HepG2 (cell line): Measurements from ENCODE around the gene CCDC88C. TPM values are rescaled to one million over a fixed set of nuclear protein-coding genes. Genes with fewer than 3 reads are reported as not detected.
A peak's percentile ranks its signal among the peaks of the same experiment; 100 is the strongest.

ENCODE experiments used
- ATAC-seq: fragments of 200-7000 bp; cut with Tn5 transposase; 3 replicates; pipeline ENCODE4 v1.9.1; 2020; ENCODE audit warnings: mild to moderate bottlenecking, moderate library complexity
- BruUV-seq: library from RNA; stranded (reverse); fragments of 400-500 nt; replicated peaks from 2 replicates; lab custom pipeline; 2021; lab: Mats Ljungman, UMichigan
- CTCF ChIA-PET: fragments of 300-600 bp; formaldehyde crosslinking; extraction: SDS; loops from one replicate; lab custom pipeline; 2021; ENCODE audit warnings: low total read pairs, inconsistent platforms, low intra/inter-chr PET ratio; lab: Yijun Ruan, JAX
- POLR2A ChIA-PET: fragments of 350-600 bp; sonication (Branson Sonifier 250); formaldehyde crosslinking; loops from one replicate; lab custom pipeline; 2020; ENCODE audit warnings: antibody characterized with exemption, inconsistent platforms; lab: Yijun Ruan, JAX
- DNase-seq: peaks from one replicate; pipeline ENCODE4 v3.0.0-alpha.2; 2015; ENCODE audit warnings: low spot score
- FAIRE-seq: peaks from 3 replicates; lab custom pipeline; 2011; peaks lifted over from hg19 to GRCh38; lab: Jason Lieb, UNC
- H2AFZ ChIP-seq: one replicate; pipeline ENCODE4 v1.6.1; 2011; ENCODE audit warnings: low read length, inconsistent platforms
- H3K27ac ChIP-seq: fragments of 300-600 bp; 3 replicates; pipeline ENCODE4 v1.8.0; 2011; ENCODE audit warnings: mixed run types, mild to moderate bottlenecking, mixed read lengths, low read length, inconsistent platforms; ENCODE audit not compliant: insufficient read depth; ENCODE audit errors: extremely low read length
- H3K27me3 ChIP-seq, 2 experiments: fragments of 200-600 bp in 1 of 2; 2 replicates in 1 of 2; 3 replicates in 1 of 2; pipeline versions ENCODE4 v1.6.0 to v1.8.0; 2011; ENCODE audit warnings: low read length in 2 of 2, mild to moderate bottlenecking in 2 of 2, moderate library complexity in 2 of 2, inconsistent platforms in 1 of 2; ENCODE audit not compliant: insufficient read depth in 2 of 2, control insufficient read depth in 1 of 2
- H3K36me3 ChIP-seq, 2 experiments: fragments of 200-600 bp in 1 of 2; replicated peaks in 1 of 2; 2 replicates in 1 of 2; 3 replicates in 1 of 2; pipeline versions ENCODE4 v1.5.1 to v1.8.0; 2011; ENCODE audit warnings: low read length in 2 of 2, inconsistent platforms in 1 of 2; ENCODE audit not compliant: insufficient read depth in 2 of 2, control insufficient read depth in 1 of 2
- H3K4me1 ChIP-seq: 2 replicates; pipeline ENCODE4 v1.5.1; 2012; ENCODE audit warnings: low read length, inconsistent platforms; ENCODE audit not compliant: insufficient read depth
- H3K4me2 ChIP-seq: 2 replicates; pipeline ENCODE4 v1.6.0; 2011; ENCODE audit warnings: low read depth, low read length, inconsistent platforms
- H3K4me3 ChIP-seq, 3 experiments: fragments of 200-600 bp in 1 of 3; sonication (generic), shearing (Covaris generic) in 1 of 3; replicated peaks in 1 of 3; 2 replicates each; pipeline ENCODE4 v1.5.1; 2011 to 2016; ENCODE audit warnings: low read length in 3 of 3, inconsistent platforms in 2 of 3, low read depth in 2 of 3, mild to moderate bottlenecking in 2 of 3, control low read depth in 1 of 3, mixed read lengths in 1 of 3; ENCODE audit not compliant: insufficient read depth in 1 of 3
- H3K79me2 ChIP-seq: one replicate; pipeline ENCODE4 v1.6.1; 2011; ENCODE audit warnings: low read length, inconsistent platforms; ENCODE audit not compliant: insufficient read depth
- H3K9ac ChIP-seq: 2 replicates; pipeline ENCODE4 v1.6.0; 2011; ENCODE audit warnings: mild to moderate bottlenecking, low read depth, low read length, inconsistent platforms; ENCODE audit not compliant: insufficient read depth
- H3K9me3 ChIP-seq: 2 replicates; pipeline ENCODE4 v1.5.1; 2012; ENCODE audit warnings: mild to moderate bottlenecking, low read length
- H4K20me1 ChIP-seq: 2 replicates; pipeline ENCODE4 v1.6.0; 2011; ENCODE audit warnings: inconsistent platforms, mild to moderate bottlenecking, low read length, moderate library complexity; ENCODE audit not compliant: insufficient read depth
- ARNTL ChIP-seq: sonication (generic); formaldehyde crosslinking; IDR thresholded peaks from 2 replicates; pipeline ENCODE4 v1.4.0; 2020; ENCODE audit warnings: mild to moderate bottlenecking, missing genetic modification reagents
- ASH2L ChIP-seq: fragments of 300-600, 200-600 bp; sonication (generic); IDR thresholded peaks from 2 replicates; pipeline ENCODE4 v1.7.0; 2017; ENCODE audit warnings: low read depth, mild to moderate bottlenecking, moderate library complexity, mixed read lengths, low read length; ENCODE audit not compliant: insufficient read length
- MEIS2 ChIP-seq: sonication (generic); formaldehyde crosslinking; IDR thresholded peaks from 2 replicates; pipeline ENCODE4 v1.9.0; 2021; ENCODE audit warnings: mild to moderate bottlenecking, missing genetic modification reagents
- NFKB2 ChIP-seq: sonication (generic); formaldehyde crosslinking; IDR thresholded peaks from 2 replicates; pipeline ENCODE4 v1.4.0; 2020; ENCODE audit warnings: missing genetic modification reagents, borderline replicate concordance
- RFX1 ChIP-seq: fragments of 450-650 bp; IDR thresholded peaks from 2 replicates; pipeline ENCODE4 v1.6.1; 2017
- RFX3 ChIP-seq: IDR thresholded peaks from 2 replicates; pipeline ENCODE4 v1.6.1; 2016; ENCODE audit warnings: missing biosample characterization, missing genetic modification reagents
- RFXAP ChIP-seq: sonication (generic); formaldehyde crosslinking; IDR thresholded peaks from 2 replicates; pipeline ENCODE4 v1.4.0; 2020; ENCODE audit warnings: missing genetic modification reagents, borderline replicate concordance
- SP1 ChIP-seq, 2 experiments: fragments of 450-650 bp in 1 of 2; sonication (generic) in 1 of 2; formaldehyde crosslinking in 1 of 2; IDR thresholded peaks; 2 replicates each; pipeline versions ENCODE4 v1.4.0 to v1.6.1; 2016 to 2020; ENCODE audit warnings: missing genetic modification reagents in 1 of 2
- ZBTB1 ChIP-seq: sonication (generic); formaldehyde crosslinking; IDR thresholded peaks from 2 replicates; pipeline ENCODE4 v1.4.0; 2020; ENCODE audit warnings: missing genetic modification reagents, borderline replicate concordance
- ZNF263 ChIP-seq: sonication (generic); formaldehyde crosslinking; IDR thresholded peaks from 2 replicates; pipeline ENCODE4 v1.4.0; 2020; ENCODE audit warnings: missing genetic modification reagents
- ZNF362 ChIP-seq: sonication (generic); formaldehyde crosslinking; IDR thresholded peaks from 2 replicates; pipeline ENCODE4 v1.4.0; 2020; ENCODE audit warnings: missing genetic modification reagents, mild to moderate bottlenecking, borderline replicate concordance
- ZNF75D ChIP-seq: sonication (generic); formaldehyde crosslinking; IDR thresholded peaks from 2 replicates; pipeline ENCODE4 v1.8.1; 2023; ENCODE audit warnings: missing genetic modification reagents, mild to moderate bottlenecking, borderline replicate concordance
- WGBS: methylation state at CpG from one replicate; pipeline ENCODE4 v1.1.6; 2017; ENCODE audit warnings: low lambda C conversion rate; 5-methylcytosine and 5-hydroxymethylcytosine counted together
- in situ Hi-C: cut with HindIII; loops from 2 replicates; pipeline ENCODE4 v1.10.0; 2017; ENCODE audit warnings: low pct_unique_long_range_greater_than_20kb; ENCODE audit not compliant: extremely low pct_ligation_motif_present
- intact Hi-C: fragments of 100-400 bp; cut with micrococcal nuclease; formaldehyde crosslinking; loops from one replicate; pipeline ENCODE4 v1.10.0; 2022; ENCODE audit not compliant: unreplicated experiment
- polyA plus RNA-seq, 8 experiments: library from polyadenylated mRNA; depleted of rRNA in 3 of 8; stranded (reverse) in 7 of 8; unstranded in 1 of 8; fragments of >200 nt; fragmentation: Illumina TruSeq in 4 of 8; extraction: Trizol in 4 of 8; gene quantifications; 2 replicates each; pipeline versions ENCODE4 v1.2.1 to v1.2.3, GENCODE V29; 2011 to 2016; ENCODE audit warnings: low read depth in 4 of 8, missing spikeins in 1 of 8, mixed read lengths in 1 of 8; ENCODE audit not compliant: insufficient read depth in 1 of 8
- total RNA-seq, 5 experiments: library from RNA; depleted of rRNA; stranded (reverse); fragments of >200 nt; fragmentation: Illumina TruSeq; extraction: Trizol; gene quantifications; 2 replicates each; pipeline ENCODE4 v1.2.3, GENCODE V29; 2016; ENCODE audit warnings: low read depth in 1 of 5
- TF ChIP-seq, protein P1 (sequence below): IDR thresholded peaks from 2 replicates; pipeline ENCODE4 v1.6.1; 2012; ENCODE audit warnings: low read depth, low read length, improper control_type of control experiment
- TF ChIP-seq, protein P2 (sequence below): sonication (generic); formaldehyde crosslinking; IDR thresholded peaks from 2 replicates; pipeline ENCODE4 v1.8.1; 2023; ENCODE audit warnings: mild to moderate bottlenecking, missing genetic modification reagents

The CCDC88C gene
- total and polyA plus RNA-seq, 2 of the 13 experiments (the other 11 are each of a cell fraction or from before 2014, with no cell fraction given) = 3.6 to 11.7 TPM

DNA sequence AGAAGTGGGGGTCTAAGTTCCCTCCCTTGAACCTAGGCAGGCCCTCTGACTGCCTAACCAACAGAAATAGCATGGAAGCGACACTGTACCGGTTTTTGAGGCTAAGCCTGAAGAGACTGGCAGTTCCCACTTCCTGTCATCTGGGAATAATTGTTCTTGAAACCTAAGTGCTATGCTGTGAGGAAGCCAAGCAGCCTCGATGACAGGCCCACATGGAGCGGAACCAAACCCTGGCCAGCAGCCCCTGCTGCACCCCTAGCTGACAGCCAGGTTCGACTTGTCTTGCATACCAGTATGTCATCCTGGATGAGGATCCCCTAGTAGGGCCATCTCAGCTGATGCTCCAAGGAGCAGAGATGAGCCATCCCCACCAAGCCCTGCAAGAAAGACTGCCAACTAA lies 166.7 kb downstream of the CCDC88C start (continued):
- no peak for TF ChIP-seq ZBTB1 (CRISPR knock-in tag)

GRCh38 chr14:91249841-91250616 lies 167.6 kb downstream of the CCDC88C start:
- in situ Hi-C loops (no loop called here), intact Hi-C loops (no loop called here)
- Histone ChIP-seq H3K27ac (no peak overlapping the region), H4K20me1 (no peaks in the 10 kb centered on the region), H3K79me2 (no peaks in the 10 kb centered on the region), H3K27me3 (peaks cover 10 to 28% of the 10 kb centered on the region in 2 experiments; a peak in 4 of 5 replicates), H3K4me2 (no peak overlapping the region), H2AFZ (no peak overlapping the region), H3K36me3 (no peaks in the 10 kb centered on the region), H3K4me3 (no peak overlapping the region), H3K9me3 (no peaks in the 10 kb centered on the region), H3K9ac (no peak overlapping the region), H3K4me1 (peaks cover 20% of the 10 kb centered on the region)
- peak; percentile 69 for ATAC-seq
- ChIA-PET CTCF (no interaction called here), POLR2A (no interaction called here)
- BruUV-seq = no TSS peak
- DNase-seq = peak; percentile 41
- FAIRE-seq = no peak
- 37% methylated on average over 9 of the region's 10 CpGs for WGBS
- TF ChIP-seq RFX3 (CRISPR knock-in tag) (peak; percentile 73), ZNF362 (no peak), ARNTL (CRISPR knock-in tag) (no peak), RFXAP (CRISPR knock-in tag) (no peak), MEIS2 (CRISPR knock-in tag) (no peak), NFKB2 (CRISPR knock-in tag) (no peak), ZNF263 (0 out of 2 replicates have a peak, but pooled peaks have one; percentile 24), SP1 (IDR thresholded peaks at IDR 0.05) (no peak), SP1 (CRISPR knock-in tag; IDR thresholded peaks at IDR 0.05) (no peak), RFX1 (peak; percentile 75), ZNF75D (CRISPR knock-in tag) (no peak), ASH2L (no peak)
- TF ChIP-seq, protein P1, sequence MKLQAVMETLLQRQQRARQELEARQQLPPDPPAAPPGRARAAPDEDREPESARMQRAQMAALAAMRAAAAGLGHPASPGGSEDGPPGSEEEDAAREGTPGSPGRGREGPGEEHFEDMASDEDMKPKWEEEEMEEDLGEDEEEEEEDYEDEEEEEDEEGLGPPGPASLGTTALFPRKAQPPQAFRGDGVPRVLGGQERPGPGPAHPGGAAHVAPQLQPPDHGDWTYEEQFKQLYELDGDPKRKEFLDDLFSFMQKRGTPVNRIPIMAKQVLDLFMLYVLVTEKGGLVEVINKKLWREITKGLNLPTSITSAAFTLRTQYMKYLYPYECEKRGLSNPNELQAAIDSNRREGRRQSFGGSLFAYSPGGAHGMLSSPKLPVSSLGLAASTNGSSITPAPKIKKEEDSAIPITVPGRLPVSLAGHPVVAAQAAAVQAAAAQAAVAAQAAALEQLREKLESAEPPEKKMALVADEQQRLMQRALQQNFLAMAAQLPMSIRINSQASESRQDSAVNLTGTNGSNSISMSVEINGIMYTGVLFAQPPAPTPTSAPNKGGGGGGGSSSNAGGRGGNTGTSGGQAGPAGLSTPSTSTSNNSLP = 0 out of 2 replicates have a peak, but pooled peaks have one; percentile 25
- TF ChIP-seq, protein P2, sequence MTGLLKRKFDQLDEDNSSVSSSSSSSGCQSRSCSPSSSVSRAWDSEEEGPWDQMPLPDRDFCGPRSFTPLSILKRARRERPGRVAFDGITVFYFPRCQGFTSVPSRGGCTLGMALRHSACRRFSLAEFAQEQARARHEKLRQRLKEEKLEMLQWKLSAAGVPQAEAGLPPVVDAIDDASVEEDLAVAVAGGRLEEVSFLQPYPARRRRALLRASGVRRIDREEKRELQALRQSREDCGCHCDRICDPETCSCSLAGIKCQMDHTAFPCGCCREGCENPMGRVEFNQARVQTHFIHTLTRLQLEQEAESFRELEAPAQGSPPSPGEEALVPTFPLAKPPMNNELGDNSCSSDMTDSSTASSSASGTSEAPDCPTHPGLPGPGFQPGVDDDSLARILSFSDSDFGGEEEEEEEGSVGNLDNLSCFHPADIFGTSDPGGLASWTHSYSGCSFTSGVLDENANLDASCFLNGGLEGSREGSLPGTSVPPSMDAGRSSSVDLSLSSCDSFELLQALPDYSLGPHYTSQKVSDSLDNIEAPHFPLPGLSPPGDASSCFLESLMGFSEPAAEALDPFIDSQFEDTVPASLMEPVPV (CRISPR knock-in tag) = no peak
